Inflammatory macrophage treated with lipopolysaccharide for 1 hour (primary cell): ENCODE results near the gene SUPT4H1.

Experiments used
- DNase-seq, 2 donors: peaks; one replicate each; pipeline ENCODE4 v3.0.0-alpha.2; 2020 to 2022

The SUPT4H1 gene

GRCh38 chr17:58328195-58329034 is 23.6 kb downstream of the SUPT4H1 start, which contains the start of gene TSPOAP1:
TSS of gene TSPOAP1 (minus strand) at chr17:58328795. CDS start at chr17:58327920, 875 bp downstream.
- DNase-seq: peak; percentile 45 to 65

GRCh38 chr17:58327363-58328194 is 24.4 kb downstream of the SUPT4H1 start:
- DNase-seq: peak in 1 of 2 donors; percentile 34

- DNase-seq: no peak
These were observed 25.2 kb downstream of the SUPT4H1 start for GRCh38 chr17:58326609-58327362.

- DNase-seq: peak in 1 of 2 donors; percentile 20
These were observed 26.0 kb downstream of the SUPT4H1 start for GRCh38 chr17:58325976-58326468.

- no peak for DNase-seq
These were observed 26.7 kb downstream of the SUPT4H1 start for GRCh38 chr17:58325289-58325726.

GRCh38 chr17:58324409-58325288 is 27.4 kb downstream of the SUPT4H1 start:
- DNase-seq: no peak

- DNase-seq: no peak
These were observed 28.0 kb downstream of the SUPT4H1 start for GRCh38 chr17:58324056-58324408.

- DNase-seq: no peak
These were observed 28.5 kb downstream of the SUPT4H1 start for GRCh38 chr17:58323366-58324055.

- no peak for DNase-seq
These were observed 29.3 kb downstream of the SUPT4H1 start for GRCh38 chr17:58322581-58323185.

- no peak for DNase-seq
These were observed 30.2 kb downstream of the SUPT4H1 start for GRCh38 chr17:58321571-58322525.

- no peak for DNase-seq
These were observed 31.3 kb downstream of the SUPT4H1 start for GRCh38 chr17:58320570-58321323.

GRCh38 chr17:58320163-58320558 is 31.8 kb downstream of the SUPT4H1 start:
- no peak for DNase-seq

GRCh38 chr17:58319173-58320162 is 32.5 kb downstream of the SUPT4H1 start:
- DNase-seq: no peak

GRCh38 chr17:58318627-58319172 is 33.3 kb downstream of the SUPT4H1 start:
- no peak for DNase-seq

- DNase-seq: no peak
These were observed 33.9 kb downstream of the SUPT4H1 start for GRCh38 chr17:58318065-58318481.

- DNase-seq: peak in 1 of 2 donors; percentile 71
These were observed 34.5 kb downstream of the SUPT4H1 start for GRCh38 chr17:58317421-58318064.
